Globus pallidus (tissue), 1 donor: Measurements from ENCODE around the gene NPAT.
"Not testable (repeated sequence)": the region's sequence is repeated elsewhere in the genome, so short reads cannot be mapped to it uniquely, and the experiment has no call there.

Experiments
- DNase-seq: peaks from one replicate; pipeline ENCODE4 v3.0.0-alpha.2; 2015; ENCODE audit warnings: low spot score

The NPAT gene

DNA sequence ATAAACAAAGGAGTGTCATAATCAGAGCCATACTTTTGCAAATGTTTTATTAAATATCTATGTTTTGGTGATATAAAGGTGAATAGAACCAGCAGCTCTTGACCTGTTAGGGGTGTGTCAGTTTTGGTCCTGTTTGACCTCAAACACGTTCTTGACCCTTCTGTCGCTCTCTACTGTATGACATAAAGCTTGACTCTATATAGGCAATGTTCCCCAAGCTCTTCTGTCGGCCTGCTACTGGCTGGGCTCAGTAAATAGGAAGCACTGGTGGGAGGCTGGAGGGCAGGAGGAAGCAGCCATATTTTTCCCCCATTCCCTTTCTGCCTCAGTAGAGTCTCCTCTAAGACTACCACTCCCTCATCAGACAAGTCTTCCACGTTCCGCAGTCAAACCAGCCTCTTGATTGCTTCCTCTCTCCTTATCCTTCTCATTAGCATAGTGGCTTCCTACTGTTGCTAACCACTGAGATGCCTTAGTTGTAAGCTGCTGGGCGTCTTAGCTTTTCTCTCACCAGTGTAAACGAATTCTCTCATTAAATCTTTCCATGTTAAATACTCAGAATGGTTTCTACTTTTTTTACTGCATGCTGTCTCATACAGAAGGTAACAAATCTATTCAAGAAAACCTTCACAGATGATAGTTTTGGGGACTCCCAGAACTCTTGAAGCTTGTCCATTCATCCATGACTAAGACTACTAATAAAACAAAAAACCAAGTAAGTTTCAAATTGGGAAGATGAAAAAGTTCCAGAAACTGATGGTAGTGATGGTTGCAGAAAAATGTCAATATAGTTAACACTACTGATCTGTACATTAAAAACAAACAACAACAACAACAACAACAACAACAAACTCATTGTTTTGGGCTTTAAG, 3.3 kb downstream of the NPAT start:
- DNase-seq = no peak

- no peak for DNase-seq
Measured at GRCh38 chr11:108218455-108218854, 4.0 kb downstream of the NPAT start.

GRCh38 chr11:108216988-108217387, 5.5 kb downstream of the NPAT start:
- no peak for DNase-seq

DNA sequence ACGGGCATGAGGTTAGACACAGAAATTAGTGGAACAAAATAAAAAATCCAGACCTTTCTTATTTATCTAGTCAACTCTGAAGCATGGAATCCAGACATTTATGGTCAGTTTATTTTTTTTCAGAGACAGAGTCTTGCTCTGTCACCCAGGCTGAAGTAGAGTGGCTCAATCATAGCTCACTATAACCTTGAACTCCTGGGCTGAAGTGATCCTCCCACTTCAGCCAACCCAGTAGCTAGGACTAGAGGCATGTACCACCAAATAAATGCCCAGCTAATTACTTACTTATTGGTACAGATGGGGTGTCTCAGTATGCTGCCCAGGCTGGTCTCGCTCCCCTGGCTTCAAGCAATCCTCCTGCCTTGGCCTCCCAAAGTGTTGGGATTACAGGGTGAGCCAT, 8.7 kb downstream of the NPAT start:
- DNase-seq = no peak

DNA sequence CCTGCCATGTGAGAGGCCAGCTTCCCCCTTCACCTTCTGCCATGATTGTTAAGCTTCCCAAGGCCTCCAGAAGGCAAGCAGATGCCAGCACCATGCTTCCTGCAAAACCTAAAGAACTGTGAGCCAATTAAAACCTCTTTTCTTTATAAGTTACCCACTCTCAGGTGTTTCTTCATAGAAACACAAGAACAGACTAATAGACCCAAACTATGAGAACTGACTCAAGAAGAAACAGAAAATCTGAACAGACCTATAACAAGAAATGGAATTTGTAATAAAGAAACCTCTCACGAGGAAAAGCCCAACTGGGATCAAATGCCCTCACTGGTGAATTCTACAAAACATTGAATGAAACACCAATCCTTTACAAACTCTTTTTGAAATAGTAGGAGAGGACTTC, 12.0 kb downstream of the NPAT start:
- no peak for DNase-seq

- DNase-seq = no peak
Measured at GRCh38 chr11:108207683-108208060, 14.8 kb downstream of the NPAT start.

DNA sequence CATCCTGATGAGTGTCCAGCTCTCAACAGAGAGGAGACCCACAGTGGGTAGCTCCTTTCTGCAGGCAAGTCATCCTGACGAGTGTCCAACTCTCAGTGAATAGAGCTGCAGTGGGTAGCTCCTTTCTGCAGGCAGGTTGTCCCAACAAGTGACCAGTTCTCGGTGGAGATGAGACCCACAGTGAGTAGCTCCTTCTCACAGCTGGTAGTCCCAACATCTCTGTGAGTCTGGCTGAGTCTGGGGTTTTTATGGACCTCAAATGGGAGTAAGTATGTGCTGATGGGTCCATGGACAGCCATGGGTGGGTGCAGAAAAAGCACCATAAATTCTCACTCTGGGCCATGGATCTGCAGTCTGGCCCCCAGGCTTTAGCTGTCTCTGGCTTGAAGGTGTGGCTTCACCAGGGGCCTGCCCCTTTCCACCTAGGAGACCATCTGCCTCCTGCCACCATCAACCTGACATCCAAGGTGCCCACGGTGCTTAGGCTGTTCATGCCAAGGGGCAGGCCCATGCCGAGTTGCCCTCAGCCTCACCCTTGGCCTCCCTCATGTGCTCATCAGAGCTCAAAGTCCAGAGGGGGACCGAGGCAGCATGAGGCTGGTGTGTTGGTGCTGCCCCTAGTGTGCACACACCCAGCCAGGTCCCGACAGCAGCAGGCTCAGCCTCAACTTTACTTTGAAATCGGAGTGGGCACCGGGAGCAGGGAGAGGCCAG, 15.3 kb downstream of the NPAT start:
- no peak for DNase-seq

- no peak for DNase-seq
Measured at GRCh38 chr11:108206171-108206570, 16.3 kb downstream of the NPAT start.

DNA sequence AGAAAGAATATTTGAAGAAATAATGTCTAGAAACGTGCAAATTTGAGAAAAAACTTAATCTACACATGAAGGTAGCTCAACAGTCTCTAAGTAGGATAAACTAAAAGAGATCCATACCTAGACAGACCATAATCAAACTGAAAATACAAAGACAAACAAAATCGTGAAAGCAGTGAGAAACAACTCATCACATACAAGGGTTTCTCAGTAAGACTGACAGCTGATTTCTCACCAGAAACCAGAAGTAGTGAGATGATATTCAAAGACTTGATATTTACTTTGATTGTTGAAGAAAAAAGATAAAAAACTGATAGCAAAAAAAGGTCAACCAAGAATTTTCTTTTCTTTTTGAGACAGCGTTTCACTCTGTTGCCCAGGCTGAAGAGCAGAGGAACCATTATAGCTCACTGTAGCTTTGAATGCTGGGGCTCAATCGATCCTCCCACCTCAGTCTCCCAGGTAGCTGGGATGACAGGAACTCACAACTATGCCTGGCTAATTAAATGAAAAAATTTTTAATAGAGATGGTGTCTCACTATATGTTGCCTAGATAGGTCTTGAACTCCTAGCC, 17.4 kb downstream of the NPAT start:
- DNase-seq = no peak

GRCh38 chr11:108204376-108204775, 18.1 kb downstream of the NPAT start:
- DNase-seq = no peak

DNA sequence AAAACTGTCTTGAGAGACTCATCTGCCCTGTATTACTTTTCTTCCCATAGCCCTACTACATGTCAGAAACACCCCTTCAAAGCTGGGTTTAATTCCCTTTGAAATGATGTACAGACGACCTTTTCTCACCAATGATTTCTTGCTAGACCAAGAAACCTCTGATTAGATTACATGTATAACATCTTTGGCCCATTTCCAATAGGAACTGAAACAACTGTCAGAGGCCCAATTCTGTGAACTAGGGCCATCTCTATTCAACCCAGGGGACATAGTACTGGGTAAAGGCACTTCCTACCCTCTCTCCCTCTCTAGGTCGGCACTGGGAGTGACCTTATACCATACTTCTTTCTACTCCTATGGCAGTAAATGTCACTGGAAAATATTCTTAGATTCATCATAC, 19.4 kb downstream of the NPAT start:
- no peak for DNase-seq

DNA sequence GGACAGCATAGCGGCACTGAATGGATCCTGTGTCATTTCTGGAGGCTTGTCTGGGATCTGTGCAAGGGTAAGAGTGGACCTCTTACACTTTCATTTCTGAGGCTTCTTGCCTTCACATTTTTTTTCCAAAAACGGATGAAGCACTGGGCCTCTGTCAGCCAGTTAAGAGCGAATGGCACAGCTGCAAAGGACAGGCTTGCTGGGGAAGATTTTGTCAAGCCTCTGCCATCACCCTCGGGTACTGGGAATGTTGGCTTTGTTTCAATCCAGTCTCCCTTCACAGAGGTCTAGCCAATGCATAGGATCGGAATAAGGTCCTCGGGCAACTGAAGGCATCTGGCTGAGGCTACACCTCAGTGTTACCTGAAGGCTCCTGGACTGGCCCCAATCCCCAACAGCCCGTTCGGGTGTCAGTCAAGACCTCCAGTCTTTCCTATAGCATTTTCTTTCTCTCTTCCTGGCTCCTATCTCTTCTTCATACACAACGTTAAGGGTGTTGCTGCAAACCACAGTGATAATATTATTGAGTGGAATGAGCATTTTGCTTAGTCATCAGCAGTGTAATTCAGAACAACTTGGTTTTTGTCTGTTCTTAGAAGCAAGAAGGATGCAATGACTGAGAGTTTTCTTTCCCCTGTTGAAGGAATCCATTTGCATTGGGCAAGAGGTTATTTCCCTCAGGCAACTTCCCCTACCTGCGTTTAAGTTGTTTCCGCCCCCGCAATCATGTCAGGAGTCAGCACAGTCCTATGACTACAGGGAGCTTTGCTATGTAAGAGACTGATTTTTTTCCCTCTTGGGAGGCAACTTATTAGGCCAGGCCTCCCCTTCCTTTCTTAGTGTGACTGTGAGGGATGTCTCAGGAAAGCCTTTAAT, 22.8 kb downstream of the NPAT start:
- no peak for DNase-seq

GRCh38 chr11:108198833-108199232, 23.6 kb downstream of the NPAT start:
- DNase-seq = no peak

- no peak for DNase-seq
Measured at GRCh38 chr11:108197351-108197750, 25.1 kb downstream of the NPAT start.

DNA sequence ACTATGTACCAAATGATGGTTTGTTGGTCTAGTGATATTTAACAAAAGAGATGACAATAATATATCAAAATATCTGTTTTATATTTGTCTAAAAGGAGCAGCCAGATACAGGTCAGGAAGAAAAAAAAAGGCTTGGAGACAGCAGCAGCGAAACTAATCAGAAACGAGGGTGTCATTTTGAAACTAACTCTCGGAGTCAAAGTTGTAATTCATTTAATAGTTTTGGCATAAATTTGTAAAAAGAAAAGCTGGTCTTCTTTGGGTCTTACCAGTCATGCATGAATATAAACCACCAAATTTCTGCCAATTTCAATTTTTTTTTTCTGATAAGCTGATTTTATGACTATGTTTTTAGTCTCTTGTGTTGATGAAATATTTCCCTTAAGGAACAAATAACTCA, 25.5 kb downstream of the NPAT start:
- no peak for DNase-seq

GRCh38 chr11:108193725-108194124, 28.7 kb downstream of the NPAT start:
- DNase-seq = no peak

- no peak for DNase-seq
Measured at GRCh38 chr11:108177570-108177969, 44.9 kb downstream of the NPAT start.

- no peak for DNase-seq
Measured at GRCh38 chr11:108170184-108170583, 52.3 kb downstream of the NPAT start.

GRCh38 chr11:108167624-108168023, 54.8 kb downstream of the NPAT start:
- no peak for DNase-seq

DNA sequence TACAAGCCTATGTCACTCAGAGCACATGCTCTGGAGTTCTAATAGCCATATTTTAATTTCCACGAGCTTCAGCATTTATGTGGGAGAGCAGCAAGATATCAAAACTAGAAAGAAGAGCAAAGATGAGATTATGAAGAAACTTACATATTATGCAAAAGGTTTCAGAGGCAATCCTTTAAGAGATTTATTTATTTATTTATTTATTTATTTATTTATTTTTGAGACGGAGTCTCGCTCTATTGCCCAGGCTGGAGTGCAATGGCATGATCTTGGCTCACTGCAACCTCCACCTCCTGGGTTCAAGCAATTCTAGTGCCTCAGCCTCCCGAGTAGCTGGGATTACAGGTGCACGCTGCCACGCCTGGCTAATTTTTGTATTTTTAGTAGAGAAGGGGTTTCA, 59.6 kb downstream of the NPAT start:
- DNase-seq = not testable (repeated sequence)

- no peak for DNase-seq
Measured at GRCh38 chr11:108160970-108161566, 61.4 kb downstream of the NPAT start.

DNA sequence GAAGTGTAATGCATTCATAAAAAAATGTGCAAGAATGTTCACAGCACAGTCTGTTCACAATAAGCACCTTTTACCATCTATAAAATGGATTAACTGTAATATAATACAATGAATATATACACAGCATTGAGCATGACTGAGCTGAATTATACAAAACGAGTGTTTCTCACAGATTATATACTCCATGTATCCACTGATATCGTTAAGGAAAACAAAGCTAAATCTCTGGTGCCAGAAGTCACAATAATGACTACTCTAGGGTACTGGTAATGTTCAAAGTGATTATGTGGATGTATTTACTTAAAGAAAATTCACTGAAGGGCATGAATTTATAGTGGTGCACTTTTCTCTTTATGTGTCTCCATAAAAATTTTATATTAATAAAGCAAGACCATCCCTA, 67.8 kb downstream of the NPAT start:
- no peak for DNase-seq
